ENCODE data around the gene GPRASP2.
A peak's percentile ranks its signal among the peaks of the same experiment; 100 is the strongest.

GPRASP2 gene

GRCh38 chrX:102708900-102709299 lies 3.3 kb upstream of the GPRASP2 start:
- no peaks in the 10 kb centered on the region for H4K20me1 ChIP-seq (ENCODE audit: insufficient read depth)
- no peak overlapping the region for H3K4me2 ChIP-seq
- TF ChIP-seq CTCF (conservative IDR thresholded peaks at IDR 0.05; ENCODE audit: low read depth, low read length), result no peak
- no peak overlapping the region for H3K27ac ChIP-seq
- H3K36me3 ChIP-seq (ENCODE audit: insufficient read depth), result no peaks in the 10 kb centered on the region
- no peaks in the 10 kb centered on the region for H3K79me2 ChIP-seq (ENCODE audit: insufficient read depth, low read depth)
- no peak overlapping the region for H3K9ac ChIP-seq
- no peaks in the 10 kb centered on the region for H3K27me3 ChIP-seq (ENCODE audit: insufficient read depth, low read depth)
- no peak overlapping the region for H3K4me3 ChIP-seq (IDR thresholded peaks at IDR 0.05; ENCODE audit: insufficient read depth, low read depth, low read length)
- H2AFZ ChIP-seq (ENCODE audit: low read depth), result no peak overlapping the region
- H3K4me1 ChIP-seq (ENCODE audit: low read depth, poor library complexity, severe bottlenecking), result no peaks in the 10 kb centered on the region

- no peak overlapping the region for H3K27ac ChIP-seq
These were observed 404 bp upstream of the GPRASP2 start for GRCh38 chrX:102711872-102712215.

GRCh38 chrX:102712981-102713625 lies 855 bp downstream of the GPRASP2 start:
- peak overlapping the region; percentile 76 for H3K9ac ChIP-seq
- H3K36me3 ChIP-seq (ENCODE audit: insufficient read depth), result no peaks in the 10 kb centered on the region
- H3K4me2 ChIP-seq, result peak overlapping the region; percentile 73; the same call in 1 of the 2 replicates
- no peak overlapping the region for H3K4me3 ChIP-seq (IDR thresholded peaks at IDR 0.05; ENCODE audit: insufficient read depth, low read depth, low read length)
- peak overlapping the region; percentile 90 for H2AFZ ChIP-seq (ENCODE audit: low read depth)
- H3K4me1 ChIP-seq (ENCODE audit: low read depth, poor library complexity, severe bottlenecking), result no peaks in the 10 kb centered on the region
- no peak overlapping the region for H3K27ac ChIP-seq
- no peaks in the 10 kb centered on the region for H3K27me3 ChIP-seq (ENCODE audit: insufficient read depth, low read depth)
- no peaks in the 10 kb centered on the region for H4K20me1 ChIP-seq (ENCODE audit: insufficient read depth)
- TF ChIP-seq CTCF (conservative IDR thresholded peaks at IDR 0.05; ENCODE audit: low read depth, low read length), result peak; percentile 64
- H3K79me2 ChIP-seq (ENCODE audit: insufficient read depth, low read depth), result no peaks in the 10 kb centered on the region

More at GRCh38 chrX:102711872-102712215, 404 bp upstream of the GPRASP2 start:
- H3K36me3 ChIP-seq (ENCODE audit: insufficient read depth), result no peaks in the 10 kb centered on the region
- H3K79me2 ChIP-seq (ENCODE audit: insufficient read depth, low read depth), result no peaks in the 10 kb centered on the region
- no peaks in the 10 kb centered on the region for H3K4me1 ChIP-seq (ENCODE audit: low read depth, poor library complexity, severe bottlenecking)
- no peak overlapping the region for H3K4me2 ChIP-seq
- no peak for TF ChIP-seq CTCF (conservative IDR thresholded peaks at IDR 0.05; ENCODE audit: low read depth, low read length)
- no peaks in the 10 kb centered on the region for H3K27me3 ChIP-seq (ENCODE audit: insufficient read depth, low read depth)
- no peaks in the 10 kb centered on the region for H4K20me1 ChIP-seq (ENCODE audit: insufficient read depth)
- H2AFZ ChIP-seq (ENCODE audit: low read depth), result no peak overlapping the region
- no peak overlapping the region for H3K9ac ChIP-seq
- H3K4me3 ChIP-seq (IDR thresholded peaks at IDR 0.05; ENCODE audit: insufficient read depth, low read depth, low read length), result no peak overlapping the region

- Histone ChIP-seq H3K27me3 (ENCODE audit: insufficient read depth, low read depth) (no peaks in the 10 kb centered on the region), H3K4me3 (IDR thresholded peaks at IDR 0.05; ENCODE audit: insufficient read depth, low read depth, low read length) (no peak overlapping the region), H2AFZ (ENCODE audit: low read depth) (no peak overlapping the region), H3K9ac (no peak overlapping the region), H3K4me1 (ENCODE audit: low read depth, poor library complexity, severe bottlenecking) (peaks cover 5% of the 10 kb centered on the region), H3K4me2 (no peak overlapping the region), H3K36me3 (ENCODE audit: insufficient read depth) (no peaks in the 10 kb centered on the region), H3K27ac (no peak overlapping the region), H4K20me1 (ENCODE audit: insufficient read depth) (no peaks in the 10 kb centered on the region), H3K79me2 (ENCODE audit: insufficient read depth, low read depth) (no peaks in the 10 kb centered on the region)
- TF ChIP-seq CTCF (conservative IDR thresholded peaks at IDR 0.05; ENCODE audit: low read depth, low read length), result no peak
These were observed 2.7 kb downstream of the GPRASP2 start for GRCh38 chrX:102714994-102715393.

Measured in KMS-11 (cell line).